Activated CD4-positive, alpha-beta T cell treated with anti-CD3 and anti-CD28 coated beads for 4 hours (primary cell): ENCODE data around the gene LAMA4.

Experiments
- DNase-seq, 2 donors: peaks; one replicate each; pipeline ENCODE4 v3.0.0-alpha.2; 2020

LAMA4 gene

DNA sequence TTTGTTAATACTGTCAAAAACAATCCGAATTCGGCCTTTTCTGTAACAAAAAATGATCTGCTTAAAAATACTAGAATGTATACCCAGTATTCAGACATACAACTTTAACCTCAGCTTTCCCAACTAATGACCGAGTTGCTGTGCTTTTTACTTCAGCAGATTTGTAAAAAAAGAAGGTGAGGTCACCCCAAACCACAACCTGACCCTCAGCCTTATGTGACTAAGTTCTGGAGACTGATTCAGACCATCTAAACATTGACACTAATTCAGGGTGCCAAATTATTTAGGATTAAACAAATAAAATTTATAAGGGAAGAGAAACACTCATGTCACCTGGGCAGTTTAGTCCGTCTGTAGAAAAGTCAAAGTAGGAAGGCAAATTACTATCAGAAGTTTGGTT lies 192.8 kb downstream of the LAMA4 start:
- no peak for DNase-seq
